Stomach (tissue), 9 donors: ENCODE measurements around the gene COL12A1. TPM values are rescaled to one million over a fixed set of nuclear protein-coding genes. Genes with fewer than 3 reads are reported as not detected.

Source experiments
- DNase-seq, 2 donors: peaks; one replicate each; pipeline versions ENCODE4 v3.0.0 to v3.0.0-alpha.2; 2013 to 2019
- H3K27ac ChIP-seq, 5 donors: fragments of 200-600 bp in 4 of 5; sonication (generic) in 4 of 5; one replicate each; pipeline ENCODE4 v1.5.1; 2013 to 2019; ENCODE audit warnings: mild to moderate bottlenecking in 1 of 5, moderate library complexity in 1 of 5
- H3K27me3 ChIP-seq, 3 donors: fragments of 200-600 bp; sonication (generic); one replicate each; pipeline ENCODE4 v1.5.1; 2017 to 2019; ENCODE audit warnings: mixed run types in 1 of 3
- H3K36me3 ChIP-seq, 4 donors: fragments of 200-600 bp; sonication (generic); 1 replicate in 3 of 4; 2 replicates in 1 of 4; pipeline ENCODE4 v1.5.1; 2016 to 2019
- H3K4me1 ChIP-seq, 4 donors: fragments of 200-600 bp; sonication (generic); one replicate each; pipeline ENCODE4 v1.5.1; 2016 to 2019
- H3K4me3 ChIP-seq, 4 donors: fragments of 200-600 bp; sonication (generic) in 3 of 4; one replicate each; pipeline ENCODE4 v1.5.1; 2016 to 2019; ENCODE audit warnings: mild to moderate bottlenecking in 1 of 4
- H3K9me3 ChIP-seq, 4 donors: fragments of 200-600 bp; sonication (generic); one replicate each; pipeline ENCODE4 v1.5.1; 2016 to 2019
- CTCF ChIP-seq, 7 experiments: fragments of 450-650 bp in 4 of 7; fragments of 200-600 bp in 3 of 7; sonication (generic) in 3 of 7; IDR thresholded peaks; one replicate each; pipeline ENCODE4 v1.5.1; 2016 to 2019; ENCODE audit warnings: antibody characterized with exemption in 7 of 7, control low read depth in 2 of 7, mild to moderate bottlenecking in 1 of 7
- EP300 ChIP-seq: sonication (generic); formaldehyde crosslinking; IDR thresholded peaks from one replicate; pipeline ENCODE4 v1.6.1; 2017; ENCODE audit warnings: antibody characterized with exemption
- POLR2A ChIP-seq, 4 donors: fragments of 450-650 bp; IDR thresholded peaks; one replicate each; pipeline ENCODE4 v1.6.1; 2016; ENCODE audit warnings: antibody characterized with exemption in 4 of 4, control low read depth in 2 of 4, mild to moderate bottlenecking in 1 of 4, moderate library complexity in 1 of 4
- POLR2AphosphoS5 ChIP-seq, 3 donors: sonication (generic); formaldehyde crosslinking; IDR thresholded peaks; one replicate each; pipeline ENCODE4 v1.6.1; 2016; ENCODE audit warnings: antibody characterized with exemption in 3 of 3
- WGBS, 5 donors: extraction: QIAGEN DNeasy Blood & Tissue Kit in 3 of 5; methylation state at CpG; one replicate each; pipeline versions ENCODE4 v1.1.5 to v1.1.7; 2013 to 2018; 5-methylcytosine and 5-hydroxymethylcytosine counted together
- intact Hi-C: fragments of 100-400 bp; cut with DNase I; formaldehyde crosslinking; loops from one replicate; pipeline ENCODE4 v1.15.1; 2023; ENCODE audit warnings: low total_unique reads
- polyA plus RNA-seq, 3 donors: library from polyadenylated mRNA; stranded (reverse); fragments of 200-250 nt; gene quantifications; one replicate each; pipeline ENCODE4 v1.2.3, GENCODE V29; 2013
- total RNA-seq, 5 donors: library from RNA; depleted of rRNA; stranded (reverse); fragments of >200 nt; gene quantifications; one replicate each; pipeline versions ENCODE4 v1.1.0 to v1.2.3, GENCODE V29; 2014 to 2016
- donor health status: healthy with polysubstance abuse.
- donor health status: Bipolar disorder and iron deficiency.
- donor health status: healthy.

COL12A1 gene
- total and polyA plus RNA-seq, 8 donors, result 3.4 to 170 (median 20.3) TPM

DNA sequence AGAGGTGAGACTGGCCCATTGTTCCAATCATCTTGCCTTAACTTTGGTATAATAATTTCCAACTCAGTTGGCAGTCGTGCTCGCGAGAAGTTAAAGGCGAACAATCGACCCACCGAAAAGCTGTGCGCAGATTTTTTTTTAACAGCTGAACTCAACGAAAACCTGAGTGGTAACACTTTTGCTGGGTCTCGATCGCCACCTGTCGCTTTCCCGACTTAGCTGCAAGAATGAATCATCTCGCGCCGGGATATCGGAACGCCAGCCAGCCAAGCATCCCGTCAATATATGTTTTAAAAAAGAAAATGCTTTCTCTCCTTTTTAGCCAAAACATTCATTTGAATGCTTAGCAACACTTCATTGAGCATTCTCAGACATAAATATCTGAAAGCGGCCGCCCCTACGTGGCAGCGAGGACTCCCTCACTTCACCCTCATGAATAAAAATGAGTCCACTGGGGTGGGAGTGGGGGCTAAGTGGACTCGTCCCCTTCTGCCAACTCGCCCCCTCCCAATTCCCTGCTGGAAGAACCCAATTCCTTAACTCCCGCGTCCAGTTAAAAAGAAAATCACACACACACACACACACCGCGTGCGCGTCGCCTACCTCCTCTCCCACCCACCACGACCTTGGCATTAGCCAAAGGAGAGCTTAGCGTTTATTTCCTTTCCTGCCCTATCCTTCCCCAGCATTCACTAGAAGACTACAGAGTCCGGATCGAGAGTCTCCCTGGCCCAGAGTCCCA is 1.5 kb downstream of the COL12A1 start:
- 1 to 3% (median 2%) methylated on average over 35 of the region's 35 CpGs for WGBS, 5 donors
- H3K4me3 ChIP-seq, result peak overlapping the region; percentile 56 to 61 (median 58)
- intact Hi-C loops, result no loop called here
- no peak for TF ChIP-seq POLR2A (IDR thresholded peaks at IDR 0.05)
- TF ChIP-seq POLR2AphosphoS5 (IDR thresholded peaks at IDR 0.05), result peak in 1 of 3 donors; percentile 31
- TF ChIP-seq CTCF (IDR thresholded peaks at IDR 0.05), result peak in 5 of 7 experiments; percentile 43 to 67 (median 61)
- no peak for TF ChIP-seq EP300
- peaks cover 42 to 71% (median 67%) of the 10 kb centered on the region in 4 donors for H3K4me1 ChIP-seq
- no peaks in the 10 kb centered on the region for H3K9me3 ChIP-seq
- H3K36me3 ChIP-seq, result no peaks in the 10 kb centered on the region
- peak; percentile 69 to 95 for DNase-seq
- H3K27me3 ChIP-seq, result peaks cover 3 to 71% (median 58%) of the 10 kb centered on the region in 3 donors
- H3K27ac ChIP-seq, result peak overlapping the region; percentile 16 to 89 (median 82)

- TF ChIP-seq POLR2AphosphoS5 (IDR thresholded peaks at IDR 0.05) (no peak), CTCF (IDR thresholded peaks at IDR 0.05) (no peak), EP300 (no peak), POLR2A (IDR thresholded peaks at IDR 0.05) (no peak)
- intact Hi-C loops, result no loop called here
- DNase-seq, result peak in 1 of 2 donors; percentile 62
- Histone ChIP-seq H3K27me3 (peaks cover 3 to 69% (median 57%) of the 10 kb centered on the region in 3 donors), H3K4me1 (peaks cover 40 to 67% (median 63%) of the 10 kb centered on the region in 4 donors), H3K9me3 (no peaks in the 10 kb centered on the region), H3K4me3 (peak overlapping the region; percentile 56 to 61 (median 58)), H3K27ac (peak overlapping the region in 4 of 5 donors; percentile 18 to 89 (median 84)), H3K36me3 (no peaks in the 10 kb centered on the region)
- 25 to 43% (median 40%) methylated on average over 5 of the region's 5 CpGs for WGBS, 5 donors
Measured at GRCh38 chr6:75203721-75204120, 2.1 kb downstream of the COL12A1 start.

DNA sequence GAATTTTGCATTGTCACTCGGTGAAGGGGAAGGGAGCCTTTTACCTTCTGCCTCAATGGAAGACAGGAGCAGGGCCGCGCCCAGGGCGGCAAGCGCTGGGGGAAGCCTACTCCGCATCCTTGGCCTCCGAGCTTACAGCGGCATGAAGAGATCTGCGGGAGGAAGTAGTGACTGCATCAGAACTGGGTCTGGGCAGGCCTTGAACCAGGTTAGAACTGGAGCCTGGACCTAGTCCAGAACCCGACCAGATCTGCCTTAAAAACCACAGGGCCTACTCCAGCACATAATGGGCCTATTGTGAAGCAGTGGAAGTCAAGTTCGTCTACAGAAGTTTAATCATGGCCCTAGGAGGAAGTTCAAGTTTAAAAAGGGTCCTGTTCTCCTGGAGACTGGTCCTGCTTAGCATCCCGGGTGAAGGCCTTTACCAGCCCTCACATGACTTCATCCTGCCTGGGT is 3.1 kb downstream of the COL12A1 start:
- no peak for TF ChIP-seq CTCF (IDR thresholded peaks at IDR 0.05)
- TF ChIP-seq POLR2A (IDR thresholded peaks at IDR 0.05), result no peak
- TF ChIP-seq EP300, result no peak
- no peak for TF ChIP-seq POLR2AphosphoS5 (IDR thresholded peaks at IDR 0.05)
- WGBS, 5 donors, result 64 to 71% (median 66%) methylated on average over 12 of the region's 12 CpGs
- intact Hi-C loops, result no loop called here
- Histone ChIP-seq H3K36me3 (no peaks in the 10 kb centered on the region), H3K9me3 (no peaks in the 10 kb centered on the region), H3K27ac (peak overlapping the region in 4 of 5 donors; percentile 13 to 89 (median 52)), H3K4me1 (peaks cover 33 to 57% (median 53%) of the 10 kb centered on the region in 4 donors), H3K4me3 (peak overlapping the region in 3 of 4 donors; percentile 41 to 44 (median 42)), H3K27me3 (peaks cover 3 to 59% (median 48%) of the 10 kb centered on the region in 3 donors)
- peak in 1 of 2 donors; percentile 43 for DNase-seq

- H3K36me3 ChIP-seq, result no peaks in the 10 kb centered on the region
- no peak for TF ChIP-seq POLR2A (IDR thresholded peaks at IDR 0.05)
- TF ChIP-seq CTCF (IDR thresholded peaks at IDR 0.05), result no peak
- no peak for TF ChIP-seq POLR2AphosphoS5 (IDR thresholded peaks at IDR 0.05)
- no peak for TF ChIP-seq EP300
- peak overlapping the region; percentile 38 to 44 (median 42) for H3K4me3 ChIP-seq
- peaks cover 31 to 51% (median 47%) of the 10 kb centered on the region in 4 donors for H3K4me1 ChIP-seq
- H3K27ac ChIP-seq, result peak overlapping the region in 3 of 5 donors; percentile 13 to 85 (median 27)
- intact Hi-C loops, result no loop called here
- 10 to 25% (median 18%) methylated on average over 42 to 46 of the region's 46 CpGs for WGBS, 5 donors
- H3K9me3 ChIP-seq, result no peaks in the 10 kb centered on the region
- H3K27me3 ChIP-seq, result peaks cover 3 to 58% (median 42%) of the 10 kb centered on the region in 3 donors
- DNase-seq, result peak in 1 of 2 donors; percentile 72
Measured at GRCh38 chr6:75201901-75202672, 3.8 kb downstream of the COL12A1 start.
